Keratinocyte (primary cell): ENCODE measurements around the gene DPYSL4. TPM values are rescaled to one million over a fixed set of nuclear protein-coding genes. Genes with fewer than 3 reads are reported as not detected.

Experiments used
- DNase-seq: peaks from one replicate; pipeline ENCODE4 v3.0.0-alpha.2; 2011; ENCODE audit warnings: low read depth, missing footprints, low spot score
- FAIRE-seq: peaks from 2 replicates; lab custom pipeline; 2011; peaks lifted over from hg19 to GRCh38; lab: Jason Lieb, UNC
- H2AFZ ChIP-seq: 2 replicates; pipeline ENCODE4 v1.6.0; 2012; ENCODE audit warnings: low read length, control low read depth, inconsistent platforms; ENCODE audit not compliant: control insufficient read depth
- H3K27ac ChIP-seq: 2 replicates; pipeline ENCODE4 v1.5.1; 2011; ENCODE audit warnings: low read length; ENCODE audit not compliant: control insufficient read depth, insufficient read depth
- H3K27me3 ChIP-seq: 3 replicates; pipeline ENCODE4 v1.6.0; 2011; ENCODE audit warnings: low read length; ENCODE audit not compliant: control insufficient read depth, insufficient read depth; ENCODE audit errors: extremely low read depth
- H3K36me3 ChIP-seq, 2 experiments: 2 replicates in 1 of 2; 3 replicates in 1 of 2; pipeline ENCODE4 v1.5.1; 2011; ENCODE audit warnings: low read length in 2 of 2, mild to moderate bottlenecking in 1 of 2; ENCODE audit not compliant: control insufficient read depth in 2 of 2, insufficient read depth in 2 of 2; ENCODE audit errors: extremely low read depth in 1 of 2
- H3K4me1 ChIP-seq: 3 replicates; pipeline ENCODE4 v1.5.1; 2011; ENCODE audit warnings: low read length; ENCODE audit not compliant: control insufficient read depth, insufficient read depth; ENCODE audit errors: extremely low read depth
- H3K4me2 ChIP-seq: 3 replicates; pipeline ENCODE4 v1.6.0; 2011; ENCODE audit warnings: low read depth, low read length; ENCODE audit not compliant: control insufficient read depth, insufficient read depth; ENCODE audit errors: extremely low read depth
- H3K4me3 ChIP-seq, 3 experiments: fragments of 200-600 bp in 1 of 3; sonication (generic) in 1 of 3; 2 replicates in 2 of 3; 3 replicates in 1 of 3; pipeline ENCODE4 v1.5.1; 2011 to 2016; ENCODE audit warnings: low read length in 3 of 3, mild to moderate bottlenecking in 3 of 3, control low read depth in 2 of 3, inconsistent platforms in 1 of 3, low read depth in 1 of 3, mixed read lengths in 1 of 3, mixed run types in 1 of 3, moderate library complexity in 1 of 3; ENCODE audit not compliant: control insufficient read depth in 2 of 3, insufficient read depth in 2 of 3; ENCODE audit errors: extremely low read depth in 1 of 3
- H3K79me2 ChIP-seq: 2 replicates; pipeline ENCODE4 v1.6.0; 2012; ENCODE audit warnings: low read length; ENCODE audit not compliant: control insufficient read depth, insufficient read depth
- H3K9ac ChIP-seq: 3 replicates; pipeline ENCODE4 v1.6.0; 2011; ENCODE audit warnings: low read length; ENCODE audit not compliant: control insufficient read depth, insufficient read depth; ENCODE audit errors: extremely low read depth
- H3K9me1 ChIP-seq: 3 replicates; pipeline ENCODE4 v1.6.0; 2011; ENCODE audit warnings: low read length; ENCODE audit not compliant: control insufficient read depth, insufficient read depth; ENCODE audit errors: extremely low read depth
- H3K9me3 ChIP-seq: 2 replicates; pipeline ENCODE4 v1.5.1; 2012; ENCODE audit warnings: low read depth, low read length; ENCODE audit not compliant: control insufficient read depth
- H4K20me1 ChIP-seq: 3 replicates; pipeline ENCODE4 v1.6.0; 2011; ENCODE audit warnings: low read length; ENCODE audit not compliant: control insufficient read depth, insufficient read depth; ENCODE audit errors: extremely low read depth
- CTCF ChIP-seq, 3 experiments: IDR thresholded peaks in 1 of 3; conservative IDR thresholded peaks in 1 of 3; optimal IDR thresholded peaks in 1 of 3; 2 replicates in 2 of 3; 3 replicates in 1 of 3; pipeline versions ENCODE3 to v1.5.1; 2011; ENCODE audit warnings: low read length in 3 of 3, mild to moderate bottlenecking in 3 of 3, moderate library complexity in 2 of 3, control low read depth in 1 of 3, inconsistent platforms in 1 of 3; ENCODE audit not compliant: insufficient read depth in 2 of 3; ENCODE audit errors: extremely low read depth in 1 of 3
- EZH2 ChIP-seq: IDR thresholded peaks from one replicate; pipeline ENCODE4 v1.6.1; 2012; ENCODE audit warnings: inconsistent platforms, mild to moderate bottlenecking, low read length, moderate library complexity
- dilution Hi-C: fragments of 300-500 bp; cut with MboI; formaldehyde crosslinking; loops from one replicate; pipeline ENCODE4 v1.7.0; 2020; ENCODE audit warnings: low sequenced_read_pairs; ENCODE audit not compliant: extremely low pct_ligation_motif_present
- polyA plus RNA-seq, 5 experiments: library from polyadenylated mRNA; depleted of rRNA in 3 of 5; stranded (reverse) in 3 of 5; stranded (forward) in 1 of 5; unstranded in 1 of 5; fragments of >200 nt; gene quantifications; 1 replicate in 1 of 5; 2 replicates in 3 of 5; 3 replicates in 1 of 5; pipeline versions ENCODE4 v1.2.1 to v1.2.3, GENCODE V29; 2011 to 2012; ENCODE audit warnings: missing spikeins in 2 of 5, low read depth in 1 of 5, low replicate concordance in 1 of 5

Gene DPYSL4
- polyA plus RNA-seq, 1 donor (not counting 4 experiments of a cell fraction or from before 2014, with no cell fraction given), result 7.4 TPM

- FAIRE-seq (no peak), DNase-seq (no peak)
- H3K4me1 ChIP-seq, result no peaks in the 10 kb centered on the region
- no peaks in the 10 kb centered on the region for H3K9me1 ChIP-seq
- no peak overlapping the region for H3K9ac ChIP-seq
- TF ChIP-seq EZH2 (no peak), CTCF (optimal IDR thresholded peaks at IDR 0.05 in 1 of 3, IDR thresholded peaks at IDR 0.05 in 1 of 3, conservative IDR thresholded peaks at IDR 0.05 in 1 of 3; ENCODE audit: extremely low read depth in 1 of 3, insufficient read depth in 2 of 3, low read length in 3 of 3) (no peak)
- no peaks in the 10 kb centered on the region for H4K20me1 ChIP-seq
- dilution Hi-C loops, result no loop called here
- H3K79me2 ChIP-seq, result no peaks in the 10 kb centered on the region
- H3K27ac ChIP-seq, result no peak overlapping the region
- no peak overlapping the region for H3K4me2 ChIP-seq
- H3K36me3 ChIP-seq, result no peaks in the 10 kb centered on the region
- no peaks in the 10 kb centered on the region for H3K9me3 ChIP-seq
- H3K4me3 ChIP-seq, result no peak overlapping the region
- peaks cover 6% of the 10 kb centered on the region for H3K27me3 ChIP-seq
- H2AFZ ChIP-seq, result no peak overlapping the region
Measured at GRCh38 chr10:132162590-132163277, 24.0 kb upstream of the DPYSL4 start.

- no peak overlapping the region for H3K9ac ChIP-seq
- H2AFZ ChIP-seq, result no peak overlapping the region
- no peaks in the 10 kb centered on the region for H4K20me1 ChIP-seq
- DNase-seq, result no peak
- no peaks in the 10 kb centered on the region for H3K36me3 ChIP-seq
- TF ChIP-seq EZH2, result no peak
- TF ChIP-seq CTCF (optimal IDR thresholded peaks at IDR 0.05 in 1 of 3, IDR thresholded peaks at IDR 0.05 in 1 of 3, conservative IDR thresholded peaks at IDR 0.05 in 1 of 3; ENCODE audit: extremely low read depth in 1 of 3, insufficient read depth in 2 of 3, low read length in 3 of 3), result peak in 1 of 3 experiments; percentile 14
- no peak overlapping the region for H3K4me2 ChIP-seq
- H3K4me1 ChIP-seq, result no peaks in the 10 kb centered on the region
- no peak overlapping the region for H3K27ac ChIP-seq
- H3K79me2 ChIP-seq, result no peaks in the 10 kb centered on the region
- no peak overlapping the region for H3K4me3 ChIP-seq
- peaks cover 6% of the 10 kb centered on the region for H3K27me3 ChIP-seq
- FAIRE-seq, result no peak
- no peaks in the 10 kb centered on the region for H3K9me1 ChIP-seq
- dilution Hi-C loops, result no loop called here
- H3K9me3 ChIP-seq, result no peaks in the 10 kb centered on the region
Measured at GRCh38 chr10:132163278-132163765, 23.4 kb upstream of the DPYSL4 start.
